ENCODE results near the gene APOBEC2.
A peak's percentile ranks its signal among the peaks of the same experiment; 100 is the strongest.
"Not testable (repeated sequence)": the region's sequence is repeated elsewhere in the genome, so short reads cannot be mapped to it uniquely, and the experiment has no call there.

Gene APOBEC2

DNA sequence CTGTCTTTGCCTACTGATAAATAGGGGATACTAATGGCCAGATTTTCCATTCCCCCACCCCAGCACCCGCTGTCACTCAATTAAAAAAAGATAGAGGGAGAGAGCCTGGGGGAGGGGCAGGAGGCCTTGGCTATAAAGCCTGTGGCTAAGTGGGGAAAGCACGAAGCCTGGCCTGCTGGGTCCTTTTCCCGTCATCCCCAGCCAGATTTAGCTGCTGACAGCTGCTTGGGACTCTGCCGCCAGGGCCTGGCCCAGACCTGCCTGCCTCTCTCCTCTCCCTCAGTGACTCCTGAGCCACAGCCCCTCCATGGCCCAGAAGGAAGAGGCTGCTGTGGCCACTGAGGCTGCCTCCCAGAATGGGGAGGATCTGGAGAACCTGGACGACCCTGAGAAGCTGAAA is at the start of gene APOBEC2:
APOBEC2 (plus strand) TSS at position 162 of the 400 bp plus-strand sequence; CDS start at position 308, 146 bp downstream.
- no peak for DNase-seq

DNA sequence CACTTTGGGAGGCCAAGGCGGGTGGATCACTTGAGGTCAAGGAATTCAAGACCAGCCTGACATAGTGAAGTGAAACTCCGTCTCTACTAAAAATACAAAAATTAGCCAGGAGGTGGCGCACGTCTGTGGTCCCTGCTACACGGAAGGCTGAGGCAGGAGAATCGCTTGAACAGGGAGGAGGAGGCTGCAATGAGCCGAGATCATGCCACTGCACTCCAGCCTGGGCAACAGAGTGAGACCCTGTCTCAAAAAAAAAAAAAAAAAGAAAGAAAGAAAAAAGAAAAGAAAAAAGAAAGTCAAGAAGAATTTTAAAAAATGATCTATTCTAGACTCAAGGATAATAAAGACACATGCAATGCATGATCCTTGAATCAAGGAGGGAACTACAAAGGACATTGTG is 46.8 kb upstream of the APOBEC2 start:
- DNase-seq: peak; percentile 69

DNA sequence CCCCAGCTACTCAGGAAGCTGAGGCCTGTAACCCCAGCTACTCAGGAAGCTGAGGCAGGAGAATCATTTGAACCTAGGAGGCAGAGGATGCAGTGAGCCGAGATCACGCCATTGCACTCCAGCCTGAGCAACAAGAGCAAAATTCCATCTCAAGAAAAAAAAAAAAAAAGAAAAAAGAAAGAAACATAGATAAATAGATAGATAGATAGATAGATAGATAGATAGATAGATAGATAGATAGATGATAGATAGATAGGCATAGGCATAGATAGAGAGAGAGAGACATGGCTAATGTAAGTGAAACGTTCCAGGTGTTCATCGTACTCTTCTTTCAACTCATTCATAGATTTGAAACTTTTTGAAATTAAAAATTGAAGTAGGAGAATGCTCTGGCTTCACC is 46.0 kb upstream of the APOBEC2 start:
- not testable (repeated sequence) for DNase-seq

DNA sequence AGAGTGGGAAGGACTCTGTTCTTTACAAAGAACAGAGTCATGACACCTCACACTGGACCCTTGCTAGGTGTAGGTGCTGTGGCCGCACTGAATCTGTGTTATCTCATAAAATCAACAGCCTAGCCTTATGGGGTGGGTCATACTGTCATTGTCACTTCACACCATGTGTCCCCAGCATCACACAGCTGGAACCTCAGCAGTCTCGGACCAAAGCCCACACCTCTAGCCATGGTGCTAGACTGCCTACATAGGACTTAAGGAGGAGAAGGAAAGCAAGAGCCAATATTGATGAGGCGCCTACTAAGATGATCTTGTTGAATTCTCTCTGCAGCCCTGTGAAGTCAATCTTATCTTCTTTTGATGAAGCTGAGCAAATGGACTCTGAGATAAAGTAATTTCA is 45.0 kb upstream of the APOBEC2 start:
- DNase-seq: no peak

DNA sequence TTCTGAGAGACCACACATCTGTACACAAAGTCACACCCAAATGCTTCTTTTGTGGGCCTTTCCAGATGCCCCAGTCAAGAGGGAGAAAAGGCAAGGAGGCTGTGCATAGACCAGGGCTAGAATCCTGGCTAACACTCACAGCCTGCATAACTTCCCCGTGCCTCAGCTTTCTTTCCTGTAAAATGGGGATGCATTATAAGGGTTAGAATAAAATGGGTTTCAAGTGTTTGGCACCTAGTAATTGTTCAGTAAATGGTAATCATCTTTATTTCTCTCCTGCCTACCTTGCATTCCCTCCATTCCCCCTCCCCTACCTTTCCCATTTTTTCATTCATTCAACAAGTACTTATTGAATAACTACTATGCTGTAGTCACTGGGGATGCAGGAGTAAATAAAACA is 43.3 kb upstream of the APOBEC2 start:
- DNase-seq: no peak

DNA sequence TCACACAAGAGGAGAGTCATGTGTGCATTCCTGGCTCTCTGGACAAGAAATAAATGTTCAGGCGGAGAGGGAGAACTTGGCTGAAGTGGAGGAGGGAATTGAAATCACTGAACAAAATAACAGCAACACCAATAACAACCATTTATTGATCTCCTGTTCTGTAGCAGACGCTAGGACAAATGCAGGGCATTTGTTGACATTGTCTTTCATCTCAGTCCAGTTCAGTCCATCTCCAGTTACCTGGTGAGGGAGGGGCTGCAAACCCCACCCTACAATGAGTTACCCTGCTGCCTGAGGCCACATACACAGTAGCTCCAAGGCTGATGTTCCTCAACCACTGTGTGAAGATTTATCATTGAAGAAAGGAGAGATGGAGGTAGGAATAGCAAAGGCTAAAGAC is 41.3 kb upstream of the APOBEC2 start:
- no peak for DNase-seq

DNA sequence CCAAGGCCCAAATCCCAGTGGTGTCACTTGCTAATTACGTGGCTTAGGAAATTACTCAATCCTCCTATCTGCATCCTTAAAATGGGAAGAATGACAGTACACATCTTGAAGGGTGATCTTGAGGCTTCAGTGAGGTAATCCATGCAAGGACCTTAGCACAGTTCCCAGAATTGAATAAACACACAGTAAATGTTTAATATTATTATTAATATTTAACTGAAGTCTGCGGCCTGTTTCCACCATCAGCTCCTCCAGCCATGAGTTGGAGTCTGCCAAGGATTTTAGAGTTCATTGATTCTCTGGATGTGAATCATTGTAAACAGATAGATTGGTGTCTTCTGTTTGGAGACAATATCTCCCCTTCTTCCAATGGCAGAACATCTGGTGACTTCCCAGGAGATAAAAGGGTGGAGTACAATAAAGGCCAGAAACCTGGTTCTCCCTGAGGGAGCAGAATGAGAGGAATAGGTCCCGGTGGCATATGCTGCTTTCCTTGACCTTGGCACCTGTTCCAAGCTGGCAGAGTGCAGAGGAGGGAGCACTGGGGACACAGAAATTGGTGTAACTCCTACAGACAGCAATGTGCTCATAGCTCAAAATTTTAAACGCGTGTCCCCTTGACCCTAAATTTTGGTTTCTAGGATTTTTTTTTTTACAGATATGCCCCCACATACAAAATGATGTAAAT is 39.4 kb upstream of the APOBEC2 start:
- no peak for DNase-seq

DNA sequence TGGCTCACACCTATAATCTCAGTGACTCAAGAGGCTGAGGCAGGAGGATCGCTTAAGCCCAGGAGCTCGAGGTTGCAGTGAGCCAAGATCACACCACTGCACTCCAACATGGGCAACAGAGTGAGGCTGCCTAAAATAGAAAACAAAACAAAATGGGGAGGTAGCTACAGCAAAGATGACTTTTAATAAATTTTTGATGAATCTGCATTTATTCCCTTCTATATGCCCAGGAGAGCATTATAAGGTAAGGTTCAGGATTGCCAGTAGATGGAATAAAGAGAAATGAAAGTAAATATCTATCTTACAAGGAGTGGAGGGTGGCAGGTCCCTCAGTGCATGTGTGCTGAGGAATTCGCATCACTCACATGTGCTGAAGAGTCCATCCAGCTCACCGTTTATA is 38.2 kb upstream of the APOBEC2 start:
- no peak for DNase-seq

DNA sequence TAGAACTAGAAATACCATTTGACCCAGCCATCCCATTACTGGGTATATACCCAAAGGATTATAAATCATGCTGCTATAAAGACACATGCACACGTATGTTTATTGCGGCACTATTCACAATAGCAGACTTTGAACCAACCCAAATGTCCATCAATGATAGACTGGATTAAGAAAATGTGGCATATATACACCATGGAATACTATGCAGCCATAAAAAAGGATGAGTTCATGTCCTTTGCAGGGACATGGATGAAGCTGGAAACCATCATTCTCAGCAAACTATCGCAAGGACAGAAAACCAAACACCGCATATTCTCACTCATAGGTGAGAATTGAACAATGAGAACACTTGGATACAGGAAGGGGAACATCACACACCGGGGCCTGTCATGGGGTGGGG is 37.1 kb upstream of the APOBEC2 start:
- not testable (repeated sequence) for DNase-seq

DNA sequence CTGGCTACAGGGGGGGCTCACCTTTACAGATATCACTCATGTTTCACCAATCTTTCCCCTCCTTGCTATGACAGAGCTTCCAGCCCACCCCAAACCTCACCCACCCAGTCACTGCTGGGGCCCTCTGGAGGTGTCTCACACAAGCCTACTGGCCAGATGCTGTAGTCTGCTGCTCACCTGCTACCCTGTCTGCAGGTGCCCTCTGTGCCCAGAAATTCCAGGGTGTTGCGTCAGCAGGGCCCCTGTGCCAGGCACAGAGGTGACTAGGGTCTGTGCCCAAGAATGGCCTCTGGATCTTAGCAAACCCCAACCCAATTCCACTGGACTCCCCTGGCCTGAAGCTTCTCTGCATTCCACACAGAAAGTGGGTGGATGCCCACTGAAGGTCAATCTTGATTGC is 35.3 kb upstream of the APOBEC2 start:
- no peak for DNase-seq

DNA sequence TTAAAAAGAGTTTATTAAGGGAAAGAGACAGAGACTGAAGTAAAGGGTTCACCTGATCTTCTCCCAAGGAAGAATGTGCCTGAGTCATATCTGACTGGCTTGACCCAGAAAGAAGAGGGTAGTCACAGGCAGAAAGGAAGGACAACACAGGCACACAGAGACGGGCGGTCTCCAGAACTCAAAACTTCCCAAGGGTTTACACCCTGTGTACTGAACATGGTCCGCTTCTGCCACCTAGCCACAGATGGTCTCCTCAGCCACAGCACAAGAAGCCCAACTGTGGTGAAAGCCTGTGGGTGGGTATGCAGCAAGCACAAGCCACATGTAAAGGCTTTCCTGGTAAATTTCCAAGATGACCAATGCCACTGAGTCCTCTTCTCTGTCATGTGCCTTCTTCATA is 31.2 kb upstream of the APOBEC2 start:
- DNase-seq: no peak

DNA sequence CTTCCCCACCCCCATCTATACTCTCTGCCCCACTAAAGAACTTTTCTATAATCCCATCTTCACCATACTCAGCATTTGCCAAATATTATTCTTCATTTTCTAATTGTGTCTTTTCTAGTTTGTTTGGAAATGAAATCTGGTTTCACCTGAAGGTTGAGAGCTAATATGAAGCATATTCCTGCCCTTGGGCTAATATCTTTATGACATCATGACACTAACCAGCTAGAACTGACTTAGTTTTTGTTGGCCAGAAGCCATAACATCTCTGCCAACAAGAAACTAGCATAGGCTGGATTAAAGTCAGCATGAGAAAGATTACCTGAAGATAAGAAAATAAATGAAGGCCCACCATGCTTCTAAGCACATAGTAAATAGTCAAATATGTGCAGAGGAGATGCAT is 30.7 kb upstream of the APOBEC2 start:
- no peak for DNase-seq

DNA sequence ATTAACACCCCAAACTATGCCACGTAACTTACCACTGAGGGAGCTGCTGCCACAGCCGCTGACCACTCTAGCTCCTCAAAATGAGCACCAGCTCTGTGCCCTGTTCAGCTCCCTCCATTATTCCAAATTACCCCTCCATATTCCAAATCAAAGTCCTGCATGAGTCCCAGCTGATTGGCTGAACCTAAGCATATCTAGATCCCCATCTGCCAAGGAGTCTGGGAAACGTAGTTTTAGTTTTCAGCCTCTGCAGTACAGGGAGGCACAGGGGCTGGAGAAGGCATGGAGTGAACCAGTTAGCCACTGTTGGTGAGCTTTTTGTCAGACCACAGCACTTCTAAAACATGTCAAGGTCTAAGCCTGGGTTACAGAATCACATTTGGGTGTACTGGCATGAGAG is 29.9 kb upstream of the APOBEC2 start:
- DNase-seq: no peak

DNA sequence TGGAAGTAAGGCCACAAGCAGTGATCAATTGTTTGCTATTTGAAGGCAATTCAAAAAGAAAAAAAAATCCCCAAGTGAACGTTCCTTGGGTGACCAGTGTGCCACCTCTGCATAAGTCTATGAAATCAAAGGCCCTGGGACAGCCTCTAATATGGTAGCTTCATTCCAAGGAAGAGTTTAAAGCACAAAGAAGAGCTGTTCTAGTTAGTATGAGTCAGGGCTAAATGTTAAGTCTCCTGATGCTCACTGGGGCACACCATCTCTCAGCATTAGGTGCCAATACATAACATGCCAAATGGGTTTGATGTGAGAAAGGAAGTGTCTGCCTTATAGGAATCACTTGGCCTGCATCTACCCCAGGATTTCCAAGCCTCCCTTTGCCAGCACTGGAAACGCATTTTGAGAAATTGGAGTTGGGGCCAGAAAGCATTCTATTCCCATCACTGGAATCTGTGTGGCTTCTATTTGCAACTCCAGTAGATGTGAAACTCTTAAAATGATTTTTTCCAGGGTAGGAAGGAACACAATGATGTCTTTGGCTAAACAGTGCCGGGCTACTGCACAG is 27.0 kb upstream of the APOBEC2 start:
- DNase-seq: no peak

DNA sequence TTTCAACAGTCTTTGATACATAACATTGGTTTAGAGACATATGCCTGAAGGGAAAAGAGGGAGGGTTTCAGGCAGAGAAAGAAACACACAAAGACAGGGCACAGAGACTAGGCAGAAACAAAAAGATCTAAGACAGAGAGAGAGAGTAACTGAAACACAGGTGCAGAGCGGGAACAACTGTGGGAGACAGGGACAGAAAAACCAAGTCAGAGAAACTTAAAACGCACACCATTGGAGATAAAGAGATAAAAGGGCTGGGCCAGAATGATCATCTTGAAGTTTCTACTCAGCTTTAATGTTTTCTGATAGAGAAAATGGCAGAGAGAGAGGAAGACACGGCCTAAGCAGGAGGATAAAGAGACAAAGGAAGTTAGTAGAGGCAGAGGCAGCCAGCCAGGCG is 25.8 kb upstream of the APOBEC2 start:
- DNase-seq: no peak

DNA sequence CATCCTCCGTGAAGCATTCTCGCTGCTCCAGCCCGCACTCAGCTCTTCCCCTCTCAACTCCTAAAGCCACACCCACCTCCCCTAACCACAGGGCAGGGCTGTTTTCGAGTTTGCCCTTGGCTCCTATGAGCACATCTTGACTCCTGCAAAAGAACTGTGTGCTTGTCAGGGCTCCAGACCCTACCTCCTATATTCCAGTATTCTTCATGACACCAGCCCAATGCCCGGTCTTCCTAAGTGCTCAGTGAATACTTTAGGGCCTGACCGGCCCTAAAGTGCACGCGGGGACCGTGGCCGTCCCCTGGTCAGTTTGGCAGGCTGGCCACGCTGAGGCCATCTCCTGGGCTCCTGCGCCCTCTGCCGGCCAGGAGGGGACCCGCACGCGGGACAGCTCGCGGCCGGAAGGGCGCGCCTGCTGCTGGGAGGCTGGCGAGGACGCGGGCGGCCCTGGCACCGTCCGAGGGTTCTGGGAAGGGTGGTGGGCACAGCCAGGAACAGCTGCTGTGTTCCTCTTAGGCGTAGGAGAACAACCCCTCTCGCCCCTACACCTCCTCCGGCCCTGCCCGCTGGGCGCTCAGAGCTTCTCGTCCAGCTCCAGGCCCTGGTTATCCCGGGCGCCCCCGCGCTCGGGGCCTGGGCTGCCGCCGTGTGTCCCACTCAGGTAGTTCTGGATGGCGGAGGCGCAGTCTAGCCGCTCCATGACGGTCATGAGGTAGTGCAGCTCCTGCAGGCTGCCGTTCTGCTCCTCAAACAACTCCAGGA is 25.0 kb upstream of the APOBEC2 start:
- peak; percentile 90 for DNase-seq

DNA sequence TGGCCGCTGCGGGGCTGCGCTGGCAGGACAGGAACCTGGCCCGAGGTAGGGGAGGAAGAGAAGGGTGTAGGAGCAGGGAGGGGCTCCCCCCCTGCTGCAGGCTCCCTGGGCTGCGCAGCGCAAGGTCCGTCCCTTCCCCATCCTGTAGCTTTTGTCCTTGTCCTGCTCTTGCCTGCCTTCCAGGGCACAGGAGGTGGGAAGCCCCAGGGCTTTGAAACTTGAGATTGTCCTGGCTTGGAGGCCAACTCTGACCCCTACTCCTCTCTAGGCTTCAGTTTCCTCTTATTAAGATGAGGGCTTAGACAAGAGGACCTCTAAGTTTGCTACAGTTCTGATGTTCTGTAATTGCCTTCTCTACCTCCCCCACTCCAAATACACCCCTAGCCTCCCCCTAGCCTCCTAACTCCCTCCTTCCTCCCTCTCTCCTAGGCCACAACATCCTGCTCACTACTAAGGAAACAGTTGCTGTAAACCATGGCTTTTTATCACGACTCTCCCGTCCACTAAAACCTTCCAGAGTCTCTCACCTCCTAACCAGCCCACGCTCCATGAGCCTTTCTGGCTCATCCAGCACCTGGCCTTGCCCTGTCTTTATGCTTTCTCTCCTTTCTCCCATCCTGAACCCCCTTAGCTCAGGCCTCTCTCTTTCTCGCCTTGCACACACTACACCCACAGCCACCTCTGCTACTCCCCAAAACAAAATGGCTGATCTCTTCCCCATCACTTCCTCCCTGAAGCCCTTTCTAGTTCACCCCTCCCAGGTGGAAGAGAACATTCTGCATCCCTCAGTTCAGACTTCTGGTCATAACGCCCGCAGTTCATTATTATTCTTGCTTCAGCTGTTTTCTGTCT is 24.2 kb upstream of the APOBEC2 start:
- no peak for DNase-seq

DNA sequence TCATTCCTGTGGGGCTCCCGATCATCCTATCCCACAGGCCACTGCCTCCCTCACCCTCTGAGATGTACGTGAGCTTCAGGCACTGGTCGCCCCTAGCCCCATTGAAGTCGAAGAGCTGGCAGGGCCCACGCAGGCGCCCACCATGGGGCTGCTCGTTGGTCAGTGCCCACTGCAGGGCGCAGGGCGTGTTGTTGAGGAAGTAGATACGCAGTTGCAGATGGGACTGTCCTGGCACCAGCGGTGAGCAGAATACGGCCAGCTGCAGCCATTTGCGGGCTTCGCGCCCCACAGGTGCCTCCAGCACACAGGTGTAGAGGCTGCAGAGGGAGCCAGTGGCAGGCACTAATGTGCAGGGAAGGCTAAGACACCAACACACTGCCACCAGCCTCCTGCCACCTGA is 20.2 kb upstream of the APOBEC2 start:
- no peak for DNase-seq

DNA sequence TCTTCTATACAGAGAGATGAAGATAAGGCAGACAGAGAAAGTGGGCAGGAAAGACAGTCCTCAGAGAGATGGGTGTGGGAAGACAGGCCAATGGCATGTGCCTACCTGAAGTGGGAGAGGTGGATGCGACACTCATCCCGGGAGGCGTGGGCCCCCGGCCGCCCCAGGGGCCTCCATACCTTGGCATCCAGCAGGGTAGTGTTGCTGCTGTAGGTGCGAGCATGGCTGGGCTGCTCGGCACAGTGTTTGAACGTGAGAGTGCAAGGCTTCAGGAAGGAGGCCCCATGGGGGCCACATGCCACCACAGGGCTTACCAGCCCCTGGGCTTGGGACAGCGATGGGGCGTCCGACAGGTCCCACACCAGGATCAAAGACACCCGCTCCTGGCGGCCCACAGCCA is 19.2 kb upstream of the APOBEC2 start:
- DNase-seq: no peak

DNA sequence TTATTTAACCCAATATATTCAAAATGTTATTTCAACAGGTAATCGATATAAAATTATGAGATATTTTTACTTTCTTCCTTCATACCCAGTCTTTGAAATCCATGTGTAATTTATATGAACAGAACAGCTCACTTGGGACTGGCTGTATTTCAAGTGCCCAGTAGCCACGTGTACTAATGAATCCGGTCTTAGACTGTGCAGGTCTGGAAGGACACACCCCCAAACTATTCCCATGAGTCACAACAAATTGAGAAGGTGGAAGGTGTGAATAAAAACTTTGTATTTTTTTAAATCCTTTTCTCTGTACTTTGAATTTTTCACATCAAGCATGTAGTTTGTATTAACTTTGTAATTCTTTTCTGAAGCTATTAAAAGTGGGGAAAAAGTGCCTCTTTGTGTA is 16.8 kb upstream of the APOBEC2 start:
- DNase-seq: no peak

DNA sequence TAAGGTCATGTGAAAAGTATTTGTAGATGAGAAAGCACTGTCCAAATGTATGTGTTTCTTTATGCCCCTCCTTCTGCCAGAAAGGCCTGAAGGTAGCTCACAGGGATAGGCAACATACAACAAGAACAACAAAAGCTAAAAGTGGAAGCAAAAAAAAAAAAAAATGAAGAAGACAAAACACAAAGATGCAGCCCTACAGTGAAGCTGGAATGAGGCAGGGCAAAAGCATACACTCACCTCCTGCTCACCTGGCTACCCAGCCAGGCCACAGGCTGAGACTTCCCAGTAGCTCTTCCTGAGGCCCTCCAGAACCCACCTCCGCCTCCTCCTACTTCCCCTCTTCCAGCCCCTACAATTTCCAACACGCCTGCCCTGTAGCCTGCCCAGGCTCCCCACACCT is 16.4 kb upstream of the APOBEC2 start:
- no peak for DNase-seq

DNA sequence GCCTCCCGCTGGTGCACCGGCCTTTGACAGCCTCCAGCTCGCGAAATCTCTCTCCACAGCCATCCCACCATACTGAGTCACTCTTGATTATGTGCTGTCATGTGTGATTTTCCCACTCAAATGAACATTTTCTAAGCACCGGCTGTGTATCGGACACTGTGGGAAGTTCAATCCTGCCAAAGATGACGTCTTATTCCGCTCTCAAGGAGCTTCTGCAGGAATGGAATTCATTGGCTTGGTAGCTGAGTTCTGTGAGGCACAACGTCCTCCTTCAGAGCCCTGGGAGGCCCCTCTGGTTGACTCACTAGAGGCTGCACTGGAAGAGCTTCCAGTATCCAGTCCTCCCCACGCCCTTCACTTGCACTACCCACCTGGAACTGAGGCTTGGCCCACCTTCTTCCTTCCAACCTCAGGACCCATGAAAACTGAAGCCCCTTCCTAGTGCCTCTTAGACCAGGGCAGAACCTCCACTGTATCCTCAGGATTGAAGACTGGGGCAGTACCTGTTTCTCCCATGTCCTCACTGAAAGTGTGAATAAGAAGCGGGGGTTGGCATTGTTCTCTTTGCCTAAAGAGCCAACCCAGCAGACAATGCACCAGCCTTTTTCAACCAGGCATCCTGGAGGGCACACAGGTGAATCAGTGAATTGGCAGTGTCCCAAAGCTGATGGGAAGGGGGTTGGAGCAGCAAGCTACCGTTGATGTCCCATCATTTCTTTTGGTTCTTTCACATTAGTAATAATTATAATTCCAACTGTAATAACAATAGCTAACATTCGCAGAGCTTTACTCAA is 15.7 kb upstream of the APOBEC2 start:
- DNase-seq: no peak

DNA sequence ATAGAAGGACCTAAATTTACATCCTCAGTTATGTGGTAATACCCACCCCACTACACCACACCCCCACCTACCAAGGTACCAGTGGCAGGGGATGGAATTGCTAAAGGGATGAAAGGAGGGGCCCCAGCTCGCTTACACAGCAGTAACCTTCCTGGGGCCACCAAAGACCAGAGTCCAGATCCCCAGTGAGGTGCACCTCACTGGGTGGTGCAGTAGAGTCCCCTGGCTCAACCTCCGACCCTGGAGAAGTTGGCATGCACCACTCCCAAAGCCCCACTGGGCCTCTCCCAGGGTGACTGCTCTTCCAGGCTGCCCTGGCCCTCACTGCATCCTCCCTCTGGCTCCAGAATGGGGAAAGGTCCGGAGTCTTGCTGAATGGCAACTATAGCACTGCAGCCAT is 14.8 kb upstream of the APOBEC2 start:
- no peak for DNase-seq
